Osteocyte (in vitro differentiated cells): Measurements from ENCODE around the gene KLRF2. TPM values are rescaled to one million over a fixed set of nuclear protein-coding genes. Genes with fewer than 3 reads are reported as not detected.
"Not testable (repeated sequence)": the region's sequence is repeated elsewhere in the genome, so short reads cannot be mapped to it uniquely, and the experiment has no call there.

ENCODE experiments used
- DNase-seq: peaks from one replicate; pipeline ENCODE4 v3.0.0; 2021; ENCODE audit warnings: mixed read lengths; ENCODE audit not compliant: unreplicated experiment; ENCODE audit errors: extremely low spot score
- H3K27ac Mint-ChIP-seq: one replicate; pipeline ENCODE4 v1.8.0; 2021; ENCODE audit warnings: mild to moderate bottlenecking, mixed read lengths; ENCODE audit not compliant: unreplicated experiment
- H3K27me3 Mint-ChIP-seq: one replicate; pipeline ENCODE4 v1.8.0; 2021; ENCODE audit warnings: mixed read lengths; ENCODE audit not compliant: unreplicated experiment
- H3K36me3 Mint-ChIP-seq: one replicate; pipeline ENCODE4 v1.8.0; 2021; ENCODE audit warnings: mixed read lengths; ENCODE audit not compliant: unreplicated experiment
- H3K4me1 Mint-ChIP-seq: one replicate; pipeline ENCODE4 v1.8.0; 2021; ENCODE audit warnings: mixed read lengths; ENCODE audit not compliant: unreplicated experiment
- H3K4me3 Mint-ChIP-seq: one replicate; pipeline ENCODE4 v1.8.0; 2021; ENCODE audit warnings: mild to moderate bottlenecking, moderate library complexity, mixed read lengths; ENCODE audit not compliant: unreplicated experiment
- H3K9me3 Mint-ChIP-seq: one replicate; pipeline ENCODE4 v1.8.0; 2021; ENCODE audit warnings: mixed read lengths; ENCODE audit not compliant: unreplicated experiment
- CTCF ChIP-seq: fragments of 200-600 bp; sonication (generic); IDR thresholded peaks from 2 replicates; pipeline ENCODE4 v1.5.0; 2021; ENCODE audit warnings: antibody characterized with exemption, mild to moderate bottlenecking, moderate library complexity
- total RNA-seq: library from RNA; stranded (reverse); gene quantifications from 2 replicates; pipeline ENCODE4 v1.2.1, GENCODE V29; 2021

Gene KLRF2
- total RNA-seq, 1 donor from 2014 or later, result not detected

DNA sequence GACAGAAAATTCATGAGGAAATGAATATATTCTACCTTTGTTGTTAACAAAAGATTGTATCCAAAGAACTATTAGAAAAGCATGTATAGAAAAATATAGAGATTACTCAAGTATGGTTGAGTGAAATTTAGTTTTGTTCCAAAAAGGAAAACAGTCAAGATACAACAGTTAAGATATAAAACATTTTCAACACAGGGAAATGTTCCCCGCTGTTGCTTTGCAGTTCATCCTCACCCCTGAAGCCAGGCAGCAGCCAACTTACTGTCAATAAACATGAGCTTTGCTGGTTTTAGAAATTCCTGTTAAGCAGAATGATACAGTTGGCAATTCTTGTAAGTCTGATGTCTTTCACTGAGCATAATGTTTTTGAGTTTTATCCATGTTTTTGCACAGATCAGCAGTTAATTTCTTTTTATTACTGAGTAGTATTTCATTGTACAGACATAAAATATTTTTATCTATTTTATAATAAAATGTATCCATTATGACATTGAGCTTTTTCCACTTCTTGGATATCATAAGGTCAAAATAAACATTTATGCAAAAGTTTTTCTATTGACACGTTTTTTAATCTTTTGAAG, 10.9 kb upstream of the KLRF2 start:
- H3K4me3 Mint-ChIP-seq, result no peak overlapping the region
- H3K27ac Mint-ChIP-seq, result no peak overlapping the region
- no peaks in the 10 kb centered on the region for H3K36me3 Mint-ChIP-seq
- no peak for TF ChIP-seq CTCF
- H3K9me3 Mint-ChIP-seq, result no peaks in the 10 kb centered on the region
- no peak for DNase-seq
- peaks cover 3% of the 10 kb centered on the region for H3K27me3 Mint-ChIP-seq
- peaks cover 4% of the 10 kb centered on the region for H3K4me1 Mint-ChIP-seq

DNA sequence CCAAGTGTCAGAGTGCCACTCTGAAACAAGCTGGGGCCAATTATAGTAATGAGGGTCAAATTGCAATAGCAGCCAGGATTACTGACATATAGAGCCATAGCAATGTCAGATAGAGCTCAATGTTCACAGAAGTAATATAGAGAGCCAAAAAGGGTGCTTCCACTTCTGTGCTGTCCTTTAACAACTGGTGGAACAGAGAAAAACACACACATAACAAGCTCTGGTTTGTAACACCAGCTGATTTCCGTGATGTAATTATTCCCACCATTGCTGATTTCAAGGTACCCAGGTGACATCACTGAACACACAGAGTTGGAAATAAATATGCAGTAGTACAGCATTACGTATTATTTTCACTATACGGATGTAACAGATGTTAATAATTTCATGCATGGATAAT, 9.1 kb upstream of the KLRF2 start:
- Mint-ChIP-seq H3K36me3 (no peaks in the 10 kb centered on the region), H3K4me1 (peaks cover 4% of the 10 kb centered on the region), H3K27ac (no peak overlapping the region), H3K9me3 (no peaks in the 10 kb centered on the region), H3K27me3 (no peaks in the 10 kb centered on the region), H3K4me3 (no peak overlapping the region)
- DNase-seq, result no peak
- TF ChIP-seq CTCF, result no peak

DNA sequence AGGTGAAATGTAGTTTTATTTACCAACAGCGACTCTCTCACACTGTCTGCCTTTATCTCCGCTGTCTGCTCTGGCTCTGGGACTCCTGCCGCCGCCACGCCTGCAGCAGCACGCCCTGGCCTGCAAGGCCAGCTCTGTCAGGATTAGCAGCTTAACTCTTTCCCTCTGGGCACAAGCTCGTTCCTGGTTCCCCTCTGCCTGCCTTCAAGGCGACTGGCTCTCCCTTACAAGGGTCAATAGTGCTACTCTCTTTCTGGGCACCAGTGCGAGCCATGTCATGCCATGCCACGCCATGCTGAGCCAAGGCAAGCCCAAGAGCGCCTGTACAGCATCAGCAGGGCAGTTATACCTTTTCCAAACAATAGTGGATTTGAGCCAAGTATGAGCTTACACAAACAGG, 8.5 kb upstream of the KLRF2 start:
- no peak for DNase-seq
- no peaks in the 10 kb centered on the region for H3K9me3 Mint-ChIP-seq
- no peaks in the 10 kb centered on the region for H3K36me3 Mint-ChIP-seq
- peaks cover 4% of the 10 kb centered on the region for H3K4me1 Mint-ChIP-seq
- H3K4me3 Mint-ChIP-seq, result no peak overlapping the region
- no peak for TF ChIP-seq CTCF
- H3K27ac Mint-ChIP-seq, result no peak overlapping the region
- H3K27me3 Mint-ChIP-seq, result no peaks in the 10 kb centered on the region

DNA sequence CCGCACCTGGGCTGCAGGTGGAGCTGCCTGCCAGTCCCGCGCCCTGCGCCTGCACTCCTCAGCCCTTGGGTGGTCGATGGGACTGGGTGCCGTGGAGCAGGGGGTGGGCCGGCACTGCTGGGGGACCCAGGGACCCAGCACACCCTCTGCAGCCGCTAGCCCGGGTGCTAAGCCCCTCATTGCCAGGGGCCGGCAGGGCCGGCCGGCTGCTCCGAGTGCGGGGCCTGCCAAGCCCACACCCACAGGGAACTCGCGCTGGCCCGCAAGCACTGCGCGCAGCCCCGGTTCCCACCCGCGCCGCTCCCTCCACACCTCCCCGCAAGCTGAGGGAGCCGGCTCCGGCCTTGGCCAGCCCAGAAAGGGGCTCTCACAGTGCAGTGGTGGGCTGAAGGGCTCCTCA, 5.2 kb upstream of the KLRF2 start:
- not testable (repeated sequence) for H3K9me3 Mint-ChIP-seq, H3K27me3 Mint-ChIP-seq, H3K4me1 Mint-ChIP-seq, H3K27ac Mint-ChIP-seq, DNase-seq, H3K4me3 Mint-ChIP-seq, H3K36me3 Mint-ChIP-seq

- H3K4me1 Mint-ChIP-seq, result no peaks in the 10 kb centered on the region
- H3K4me3 Mint-ChIP-seq, result no peak overlapping the region
- H3K36me3 Mint-ChIP-seq, result no peaks in the 10 kb centered on the region
- no peaks in the 10 kb centered on the region for H3K9me3 Mint-ChIP-seq
- no peaks in the 10 kb centered on the region for H3K27me3 Mint-ChIP-seq
- no peak overlapping the region for H3K27ac Mint-ChIP-seq
- DNase-seq, result no peak
- TF ChIP-seq CTCF, result no peak
Measured at GRCh38 chr12:9880532-9881078, 684 bp upstream of the KLRF2 start.
